A673 (cell line): ENCODE data around the gene ZNF519.

ENCODE experiments used
- CTCF ChIP-seq: fragments of 300-800, 200-600 bp; sonication (generic); conservative IDR thresholded peaks from 2 replicates; pipeline ENCODE4 v1.5.1; 2017; ENCODE audit warnings: low read depth, mild to moderate bottlenecking, antibody characterized with exemption, low read length, moderate library complexity, mixed read lengths
- EZH2 ChIP-seq: fragments of 200-600 bp; sonication (generic); IDR thresholded peaks from 2 replicates; pipeline ENCODE4 v1.6.1; 2017; ENCODE audit warnings: borderline replicate concordance, low read depth, mild to moderate bottlenecking, mixed read lengths, antibody characterized with exemption, low read length; ENCODE audit not compliant: poor library complexity, severe bottlenecking

DNA sequence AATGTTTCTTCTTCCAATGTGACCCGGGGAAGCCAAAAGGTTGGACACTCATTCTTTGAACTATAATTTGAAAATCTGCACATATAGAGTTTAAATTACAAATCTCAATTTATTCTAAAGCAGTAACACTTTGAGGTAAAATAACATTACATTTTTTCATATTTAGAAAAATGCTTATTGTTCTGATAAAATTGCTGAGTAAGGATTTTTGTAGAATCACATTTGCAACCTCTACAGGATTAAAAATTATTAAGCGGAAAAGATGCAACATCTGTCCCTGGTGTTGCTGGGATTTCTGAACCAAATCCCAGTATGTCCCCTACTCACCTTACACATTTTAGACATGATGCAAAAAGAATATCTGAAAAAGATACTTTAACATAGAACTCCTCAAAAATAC, 10.1 kb downstream of the ZNF519 start:
- TF ChIP-seq CTCF (no peak), EZH2 (no peak)
